Stimulated activated naive CD8-positive, alpha-beta T cell treated with anti-CD3 and anti-CD28 coated beads, Interleukin-15, Interleukin-2, amounts not matched to agents 100 ng/mL and 50 ng/mL, for 24 hours (primary cell): ENCODE data around the gene MGAT4B.
A peak's percentile ranks its signal among the peaks of the same experiment; 100 is the strongest.

ENCODE experiments used
- H3K27ac Mint-ChIP-seq: one replicate; pipeline ENCODE4 v1.8.0; 2021; ENCODE audit warnings: mild to moderate bottlenecking, mixed read lengths
- H3K27me3 Mint-ChIP-seq: one replicate; pipeline ENCODE4 v1.8.0; 2021; ENCODE audit warnings: mixed read lengths
- H3K36me3 Mint-ChIP-seq: one replicate; pipeline ENCODE4 v1.8.0; 2021; ENCODE audit warnings: low read depth, mixed read lengths
- H3K4me1 Mint-ChIP-seq: one replicate; pipeline ENCODE4 v1.8.0; 2021; ENCODE audit warnings: low read depth, mixed read lengths
- H3K4me3 Mint-ChIP-seq: one replicate; pipeline ENCODE4 v1.8.0; 2021; ENCODE audit warnings: mild to moderate bottlenecking, mixed read lengths
- H3K9me3 Mint-ChIP-seq: one replicate; pipeline ENCODE4 v1.8.0; 2021; ENCODE audit warnings: mixed read lengths

The MGAT4B gene

DNA sequence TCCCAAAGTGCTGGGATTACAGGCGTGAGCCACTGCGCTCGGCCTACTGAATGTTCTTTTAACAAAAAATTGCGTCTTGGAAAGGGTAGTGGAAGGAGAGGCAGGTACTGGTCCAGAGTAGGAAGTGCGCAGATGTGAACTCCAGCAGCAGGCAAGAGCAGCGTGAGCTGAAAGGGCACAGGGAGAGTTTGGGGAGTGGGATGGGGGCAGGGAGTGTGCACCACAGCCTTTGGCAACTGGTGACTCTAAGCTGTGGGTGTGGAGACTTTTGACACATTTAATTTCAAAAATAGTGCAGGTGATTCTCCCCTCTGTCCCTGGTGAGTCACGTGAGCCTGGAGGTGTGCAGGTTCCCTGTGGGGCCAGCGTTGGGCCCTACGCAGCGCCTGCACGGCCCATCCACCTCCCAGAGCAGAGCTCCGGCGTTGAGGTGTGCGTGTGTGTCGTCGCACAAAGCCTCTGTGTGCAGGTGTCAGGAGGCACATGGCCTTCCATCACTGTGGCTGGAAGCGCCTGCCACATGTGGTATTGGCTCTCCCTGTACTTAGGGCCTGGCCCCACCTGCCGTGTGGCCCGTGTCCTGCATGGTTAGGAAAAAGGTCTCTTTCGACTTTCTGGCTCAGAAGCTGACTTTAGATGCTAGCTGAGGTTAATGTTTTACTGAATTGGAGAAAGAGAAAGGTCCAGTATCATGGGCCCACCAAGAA, 25.5 kb upstream of the MGAT4B start:
- Mint-ChIP-seq H3K27ac (no peak overlapping the region), H3K4me1 (peaks cover 24% of the 10 kb centered on the region), H3K9me3 (no peaks in the 10 kb centered on the region), H3K27me3 (no peaks in the 10 kb centered on the region), H3K4me3 (no peak overlapping the region), H3K36me3 (peaks cover 78% of the 10 kb centered on the region)

DNA sequence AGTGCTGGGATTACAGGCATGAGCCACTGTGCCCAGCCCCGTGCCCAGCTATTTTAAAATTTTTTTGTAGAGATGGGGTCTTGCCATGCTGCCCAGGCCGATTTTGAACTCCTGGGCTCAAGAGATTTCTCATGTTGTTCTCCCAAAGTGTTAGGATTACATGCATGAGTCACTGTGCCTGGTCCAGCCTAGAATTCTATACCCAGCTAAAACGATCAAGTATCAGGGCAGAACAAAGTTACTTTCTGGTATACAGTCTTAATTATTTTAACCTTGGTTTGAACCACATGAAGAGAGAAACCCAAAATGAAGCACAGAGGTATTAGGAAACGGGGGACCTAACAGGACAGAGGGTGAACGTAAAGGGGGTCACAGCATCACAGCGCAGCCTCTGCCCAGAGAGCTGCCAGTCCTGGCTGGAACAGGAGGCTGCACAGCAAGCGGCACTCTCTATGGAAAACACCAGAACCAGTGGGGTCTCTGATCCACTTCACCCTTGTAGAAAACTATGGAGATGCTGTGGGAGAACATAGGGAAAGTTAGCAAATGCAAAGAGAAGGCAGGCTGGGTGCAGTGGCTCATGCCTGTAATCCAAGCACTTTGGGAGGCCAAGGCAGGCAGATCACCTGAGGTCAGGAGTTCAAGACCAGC, 24.3 kb upstream of the MGAT4B start:
- peak overlapping the region; percentile 55 for H3K27ac Mint-ChIP-seq
- H3K9me3 Mint-ChIP-seq = no peaks in the 10 kb centered on the region
- peaks cover 79% of the 10 kb centered on the region for H3K36me3 Mint-ChIP-seq
- peaks cover 18% of the 10 kb centered on the region for H3K4me1 Mint-ChIP-seq
- H3K27me3 Mint-ChIP-seq = no peaks in the 10 kb centered on the region
- no peak overlapping the region for H3K4me3 Mint-ChIP-seq

DNA sequence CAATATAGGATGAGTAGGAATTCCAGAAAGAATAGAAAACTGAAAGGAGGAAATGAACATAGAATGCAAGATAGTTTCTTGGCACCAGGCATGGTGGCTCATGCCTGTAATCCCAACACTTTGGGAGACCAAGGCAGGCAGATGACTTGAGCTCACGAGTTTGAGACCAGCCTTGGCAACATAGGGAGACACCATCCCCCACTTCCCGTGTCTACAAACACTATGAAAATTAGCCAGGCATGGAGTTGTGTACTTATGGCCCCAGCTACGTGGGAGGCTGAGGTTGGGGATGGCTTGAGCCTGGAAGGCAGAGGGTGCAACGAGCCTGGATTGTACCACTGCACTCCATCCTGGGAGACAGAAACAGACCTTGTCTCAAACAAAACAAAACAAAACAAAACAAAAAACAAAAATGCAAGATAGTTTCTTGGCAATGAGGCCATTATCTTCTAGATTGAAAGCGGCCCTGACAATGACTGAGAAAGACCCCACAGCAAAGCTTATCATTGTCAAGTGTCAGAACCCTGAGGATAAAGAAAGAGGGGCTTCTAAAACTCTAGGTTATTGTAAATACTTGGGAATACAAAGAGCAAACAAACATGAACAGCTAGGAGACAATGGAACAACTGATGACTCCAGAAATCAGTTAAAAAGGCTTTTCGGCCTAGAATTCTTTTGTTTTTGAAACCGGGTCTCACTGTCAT, 23.2 kb upstream of the MGAT4B start:
- peaks cover 81% of the 10 kb centered on the region for H3K36me3 Mint-ChIP-seq
- H3K4me3 Mint-ChIP-seq = no peak overlapping the region
- no peaks in the 10 kb centered on the region for H3K27me3 Mint-ChIP-seq
- no peaks in the 10 kb centered on the region for H3K9me3 Mint-ChIP-seq
- H3K4me1 Mint-ChIP-seq = peaks cover 20% of the 10 kb centered on the region
- peak overlapping the region; percentile 33 for H3K27ac Mint-ChIP-seq

DNA sequence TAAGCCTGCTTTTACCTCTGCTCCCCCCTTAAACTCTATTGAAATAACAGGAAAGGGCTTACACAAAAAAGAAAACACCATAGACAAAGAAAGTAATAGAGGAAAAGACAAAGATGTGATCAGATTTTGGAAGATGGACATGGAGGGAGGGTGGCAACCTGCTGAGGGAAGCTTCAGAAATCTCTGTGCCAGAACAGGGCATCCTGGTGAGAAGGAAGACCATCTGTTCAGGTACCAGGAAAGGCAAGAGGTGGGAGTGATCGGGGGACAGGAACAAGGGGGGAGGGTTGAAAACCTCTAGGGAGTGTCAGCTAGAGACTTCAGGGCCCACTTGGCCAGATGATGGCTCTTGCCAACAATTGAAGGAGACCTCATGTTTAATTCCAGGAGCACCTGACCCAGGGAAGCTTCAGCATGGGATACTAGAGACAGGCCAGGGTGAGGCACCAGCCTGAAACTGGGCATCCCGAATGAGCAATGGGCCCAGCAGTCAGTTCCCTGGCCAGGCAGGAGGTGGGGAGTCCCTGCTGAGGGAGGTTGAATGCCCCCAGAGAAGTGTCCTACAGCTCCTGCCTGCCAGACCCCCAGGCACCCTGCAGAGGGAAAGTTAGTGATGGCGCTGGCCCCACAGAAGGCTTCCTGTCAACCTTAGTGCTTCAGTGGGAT, 22.2 kb upstream of the MGAT4B start:
- Mint-ChIP-seq H3K4me3 (no peak overlapping the region), H3K4me1 (peaks cover 26% of the 10 kb centered on the region), H3K36me3 (peaks cover 87% of the 10 kb centered on the region), H3K27ac (peak overlapping the region; percentile 12), H3K9me3 (no peaks in the 10 kb centered on the region), H3K27me3 (no peaks in the 10 kb centered on the region)

DNA sequence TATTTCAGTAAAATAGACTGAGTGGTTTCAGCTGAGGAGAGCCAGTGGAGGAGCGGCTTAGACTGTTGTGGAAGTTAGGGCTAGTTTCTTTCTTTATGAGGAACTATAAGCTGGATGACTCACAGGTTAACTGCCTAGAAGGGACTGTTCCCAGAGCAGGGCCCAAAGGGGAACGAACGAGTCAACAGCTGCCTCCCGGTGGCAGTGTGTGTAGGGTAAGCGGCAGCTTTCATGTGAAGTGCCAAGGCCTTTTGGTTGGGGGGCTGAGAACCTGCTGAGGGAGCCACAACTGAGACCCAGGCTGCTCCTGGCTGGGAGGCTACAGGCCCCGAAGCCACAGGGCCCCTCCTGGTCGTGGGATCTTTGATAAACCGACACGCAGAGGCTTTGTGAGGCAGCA, 21.0 kb upstream of the MGAT4B start:
- Mint-ChIP-seq H3K4me1 (peaks cover 35% of the 10 kb centered on the region), H3K36me3 (peaks cover 78% of the 10 kb centered on the region), H3K27ac (peak overlapping the region; percentile 82), H3K4me3 (peak overlapping the region; percentile 32), H3K9me3 (no peaks in the 10 kb centered on the region), H3K27me3 (no peaks in the 10 kb centered on the region)

DNA sequence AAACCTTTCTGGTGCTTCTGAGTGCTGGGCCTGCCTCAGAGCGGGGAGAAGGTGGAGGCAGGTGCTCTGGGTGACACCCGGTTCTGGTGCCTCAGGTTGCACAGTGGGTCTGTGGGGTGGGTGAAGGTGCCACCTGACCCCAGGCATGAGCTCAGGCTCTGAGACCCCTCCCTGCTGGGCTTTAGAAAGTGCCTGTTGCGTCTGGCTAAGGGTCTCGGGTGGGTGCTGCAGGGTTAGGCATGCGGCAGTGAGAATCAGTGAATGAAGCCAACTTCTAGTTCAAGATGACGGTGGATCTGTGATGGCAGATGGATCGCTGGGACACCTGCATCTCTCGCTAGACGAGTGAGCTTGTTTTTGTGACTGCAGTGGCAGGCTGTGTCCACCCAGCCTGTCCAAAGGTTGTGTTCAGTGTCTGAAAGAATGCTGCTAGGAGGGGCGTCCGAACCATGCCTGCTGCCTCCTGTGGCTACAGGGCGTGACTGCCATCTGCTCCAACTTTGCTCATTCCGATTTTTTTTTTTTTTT, 19.1 kb upstream of the MGAT4B start:
- peaks cover 48% of the 10 kb centered on the region for H3K4me1 Mint-ChIP-seq
- no peaks in the 10 kb centered on the region for H3K27me3 Mint-ChIP-seq
- no peak overlapping the region for H3K4me3 Mint-ChIP-seq
- peaks cover 64% of the 10 kb centered on the region for H3K36me3 Mint-ChIP-seq
- H3K27ac Mint-ChIP-seq = no peak overlapping the region
- H3K9me3 Mint-ChIP-seq = no peaks in the 10 kb centered on the region

DNA sequence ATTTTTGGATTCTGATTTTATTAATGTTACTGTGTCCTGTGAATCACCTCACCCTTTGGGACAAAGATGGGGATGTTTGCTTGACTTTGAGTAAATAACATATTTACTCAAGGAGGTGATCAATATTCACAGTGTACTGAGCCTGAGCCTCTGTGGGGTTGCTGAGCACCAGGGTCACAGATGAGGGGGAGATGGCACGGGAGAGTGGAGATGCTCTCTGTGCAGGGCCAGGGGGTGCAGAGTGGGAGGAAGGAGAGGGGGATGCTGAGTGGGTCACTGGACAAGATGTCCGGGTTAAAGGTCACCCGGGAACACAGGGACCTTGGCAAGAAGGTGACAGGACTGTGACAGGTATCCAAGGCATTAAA, 18.1 kb upstream of the MGAT4B start:
- H3K36me3 Mint-ChIP-seq = peaks cover 55% of the 10 kb centered on the region
- no peak overlapping the region for H3K4me3 Mint-ChIP-seq
- peaks cover 55% of the 10 kb centered on the region for H3K4me1 Mint-ChIP-seq

DNA sequence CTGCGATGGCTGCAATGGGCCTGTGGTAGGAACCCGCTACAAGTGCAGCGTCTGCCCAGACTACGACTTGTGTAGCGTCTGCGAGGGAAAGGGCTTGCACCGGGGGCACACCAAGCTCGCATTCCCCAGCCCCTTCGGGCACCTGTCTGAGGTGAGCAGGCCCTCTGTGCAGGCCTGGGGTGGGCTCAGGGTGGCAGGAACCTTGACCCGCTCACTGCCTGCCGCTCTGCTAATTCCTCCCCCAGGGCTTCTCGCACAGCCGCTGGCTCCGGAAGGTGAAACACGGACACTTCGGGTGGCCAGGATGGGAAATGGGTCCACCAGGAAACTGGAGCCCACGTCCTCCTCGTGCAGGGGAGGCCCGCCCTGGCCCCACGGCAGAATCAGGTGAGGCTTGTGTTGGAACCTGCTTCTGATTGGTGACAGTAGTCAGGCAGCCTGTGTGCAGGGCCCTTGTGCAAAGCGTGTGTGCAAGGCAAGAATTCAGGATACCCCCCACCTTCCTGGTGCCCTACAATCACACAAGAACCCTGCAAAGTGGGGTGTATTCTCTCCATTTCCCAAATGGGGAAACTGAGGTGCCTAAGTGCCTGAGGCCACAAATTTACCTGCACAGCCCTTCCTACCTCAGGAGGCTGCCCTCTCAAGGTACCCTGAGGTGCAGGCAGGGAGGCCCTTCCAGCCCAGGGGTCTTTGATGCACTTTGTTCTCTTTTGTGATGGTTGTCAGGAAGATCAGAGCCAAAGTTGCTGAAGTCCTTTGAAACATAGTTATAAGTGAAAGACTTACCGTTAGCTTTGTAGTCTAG, 17.5 kb upstream of the MGAT4B start:
- H3K9me3 Mint-ChIP-seq = no peaks in the 10 kb centered on the region
- H3K27ac Mint-ChIP-seq = no peak overlapping the region
- H3K27me3 Mint-ChIP-seq = no peaks in the 10 kb centered on the region
- peaks cover 49% of the 10 kb centered on the region for H3K36me3 Mint-ChIP-seq
- peaks cover 60% of the 10 kb centered on the region for H3K4me1 Mint-ChIP-seq
- no peak overlapping the region for H3K4me3 Mint-ChIP-seq

More for the DNA sequence above, 18.1 kb upstream of the MGAT4B start:
- Mint-ChIP-seq H3K27ac (no peak overlapping the region), H3K27me3 (no peaks in the 10 kb centered on the region), H3K9me3 (no peaks in the 10 kb centered on the region)

DNA sequence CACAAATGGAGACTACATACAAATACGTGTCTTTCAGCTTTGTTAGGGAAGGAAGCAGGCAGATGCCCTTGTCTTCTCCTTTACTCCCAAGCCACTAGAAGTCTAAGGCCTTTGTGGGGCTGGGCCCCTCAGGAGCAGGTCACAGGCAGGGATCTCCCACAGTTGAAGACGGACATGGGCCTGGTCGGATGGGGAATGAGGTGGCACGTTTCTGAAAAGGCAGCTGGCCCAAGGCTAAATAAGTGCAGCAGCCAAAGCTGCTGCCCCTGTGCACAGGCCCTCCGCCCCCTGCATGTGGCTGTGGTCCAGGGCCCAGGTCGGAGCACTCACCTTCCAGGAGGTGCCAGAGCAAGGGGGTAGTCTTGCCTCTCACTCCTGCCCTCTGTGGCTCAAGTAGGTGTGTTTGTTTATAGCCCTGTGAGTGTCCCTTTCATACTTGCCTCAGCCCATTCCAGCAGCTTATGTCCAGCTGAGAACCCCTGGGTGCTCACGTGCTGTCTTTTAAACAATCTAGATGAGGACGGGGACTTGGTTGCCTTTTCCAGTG, 15.9 kb upstream of the MGAT4B start:
- H3K9me3 Mint-ChIP-seq = no peaks in the 10 kb centered on the region
- H3K4me3 Mint-ChIP-seq = peak overlapping the region; percentile 91
- peaks cover 67% of the 10 kb centered on the region for H3K4me1 Mint-ChIP-seq
- H3K27me3 Mint-ChIP-seq = no peaks in the 10 kb centered on the region
- peaks cover 36% of the 10 kb centered on the region for H3K36me3 Mint-ChIP-seq
- H3K27ac Mint-ChIP-seq = peak overlapping the region; percentile 93

DNA sequence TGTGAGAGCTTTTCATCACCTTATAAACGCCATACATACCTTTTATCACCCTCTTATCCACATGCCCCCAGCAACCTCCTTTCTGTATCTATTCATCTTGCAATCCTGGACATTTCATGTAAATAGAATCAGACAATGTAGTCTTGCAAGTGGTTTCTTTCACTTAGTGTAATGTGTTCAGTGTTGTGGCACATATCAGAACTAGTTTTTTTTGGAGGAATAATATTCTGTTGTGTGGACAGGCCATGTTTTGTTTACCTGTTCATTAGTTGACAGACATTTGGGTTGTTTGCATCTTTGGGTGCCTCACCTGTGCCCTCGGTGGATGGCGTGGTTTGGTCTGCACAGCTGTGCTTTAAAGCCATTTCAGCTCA, 15.4 kb upstream of the MGAT4B start:
- Mint-ChIP-seq H3K4me1 (peaks cover 65% of the 10 kb centered on the region), H3K27ac (peak overlapping the region; percentile 93), H3K36me3 (peaks cover 31% of the 10 kb centered on the region), H3K27me3 (no peaks in the 10 kb centered on the region), H3K9me3 (no peaks in the 10 kb centered on the region), H3K4me3 (peak overlapping the region; percentile 91)

DNA sequence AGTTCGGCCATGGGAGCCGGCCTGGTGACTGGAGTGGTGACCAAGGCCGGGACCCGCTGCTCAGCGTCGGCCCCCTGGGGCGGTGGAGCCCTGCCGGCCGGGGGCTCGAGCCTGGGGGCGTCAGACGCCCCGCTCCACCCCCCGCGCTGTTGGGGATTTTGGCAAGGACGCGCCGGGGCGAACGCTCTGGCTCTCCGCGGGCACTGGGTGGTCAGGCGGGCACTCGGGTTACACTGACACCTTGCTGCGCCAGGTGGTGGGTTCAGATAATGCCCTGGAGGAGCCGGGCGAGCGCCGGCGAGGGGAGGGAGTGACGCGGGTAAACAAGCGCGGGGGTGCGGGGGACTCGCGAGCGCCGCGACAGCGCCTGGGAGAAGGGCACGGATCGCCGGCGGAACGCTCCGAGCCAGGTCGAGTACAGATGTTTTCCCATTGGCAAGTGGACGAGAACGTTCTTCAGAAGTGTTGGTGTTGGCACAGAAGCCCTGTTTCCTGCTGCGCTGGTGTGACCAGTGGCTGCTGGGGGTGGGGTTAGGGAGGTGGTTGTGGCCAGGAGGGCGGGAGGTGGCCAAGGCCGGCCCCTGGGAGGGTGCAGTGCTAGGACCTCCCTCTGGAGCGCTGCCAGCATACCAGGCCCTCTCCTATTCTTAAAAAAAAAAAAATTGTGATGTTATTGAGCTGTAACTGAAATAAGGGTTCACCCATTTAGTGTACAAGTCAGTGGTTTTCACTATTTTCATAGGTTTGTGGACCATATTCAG, 14.8 kb upstream of the MGAT4B start:
- Mint-ChIP-seq H3K4me1 (peaks cover 61% of the 10 kb centered on the region), H3K9me3 (no peaks in the 10 kb centered on the region), H3K27me3 (no peaks in the 10 kb centered on the region), H3K27ac (peak overlapping the region; percentile 93), H3K36me3 (peaks cover 26% of the 10 kb centered on the region), H3K4me3 (peak overlapping the region; percentile 91)

DNA sequence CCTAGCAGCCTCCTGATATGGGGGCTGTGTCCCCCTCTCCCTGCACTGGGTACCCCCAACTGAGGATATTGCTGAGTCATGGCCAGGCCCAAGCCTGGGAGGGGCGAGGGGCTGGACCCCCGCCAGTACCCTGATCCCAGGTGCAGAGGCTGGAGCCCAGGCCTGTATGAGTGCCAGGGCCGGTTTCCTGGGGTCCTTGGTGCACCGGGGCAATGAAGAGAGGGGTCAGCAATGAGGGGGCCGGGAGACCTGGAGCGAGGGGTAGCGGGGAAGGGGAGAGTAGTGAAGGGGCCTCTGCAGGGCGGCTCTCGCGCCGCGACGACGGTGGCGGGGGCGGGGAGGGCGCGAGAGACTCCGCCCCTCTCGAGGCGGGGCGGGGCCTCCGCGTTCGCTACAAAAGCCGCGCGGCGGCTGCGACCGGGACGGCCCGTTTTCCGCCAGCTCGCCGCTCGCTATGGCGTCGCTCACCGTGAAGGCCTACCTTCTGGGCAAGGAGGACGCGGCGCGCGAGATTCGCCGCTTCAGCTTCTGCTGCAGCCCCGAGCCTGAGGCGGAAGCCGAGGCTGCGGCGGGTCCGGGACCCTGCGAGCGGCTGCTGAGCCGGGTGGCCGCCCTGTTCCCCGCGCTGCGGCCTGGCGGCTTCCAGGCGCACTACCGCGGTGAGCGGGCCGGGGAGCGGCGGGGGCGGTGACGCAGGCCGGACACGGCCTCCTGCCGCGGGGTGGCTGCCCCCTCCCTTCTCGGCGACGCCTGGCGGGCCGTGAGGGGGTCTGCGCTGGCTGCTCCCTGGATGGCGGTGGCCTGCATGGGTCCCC, 14.0 kb upstream of the MGAT4B start, which contains the start of gene SQSTM1:
SQSTM1 (plus strand) TSS at position 423 of the 815 bp plus-strand sequence; CDS start at position 455, 32 bp downstream.
- Mint-ChIP-seq H3K4me1 (peaks cover 61% of the 10 kb centered on the region), H3K36me3 (peaks cover 20% of the 10 kb centered on the region), H3K27me3 (no peaks in the 10 kb centered on the region), H3K27ac (peak within 1 kb of the TSS; percentile 93), H3K9me3 (no peaks in the 10 kb centered on the region), H3K4me3 (peak within 1 kb of the TSS; percentile 91)

DNA sequence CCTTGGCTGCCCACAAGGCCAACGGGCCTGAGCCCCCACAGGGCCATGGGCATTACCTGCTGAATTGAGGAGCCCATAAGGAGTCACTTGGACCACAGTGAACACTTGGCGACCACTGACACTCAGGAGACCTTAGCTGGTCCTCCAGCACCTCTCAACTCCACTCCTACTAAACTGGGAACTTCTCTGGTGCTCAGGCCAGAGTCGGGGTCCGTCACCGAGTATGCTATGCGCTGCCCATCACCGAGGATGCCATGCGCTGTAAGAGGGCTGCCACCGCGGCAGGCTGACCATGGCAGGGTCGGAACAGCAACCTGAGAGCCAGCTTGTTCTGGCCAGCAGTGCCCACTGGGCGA, 13.4 kb upstream of the MGAT4B start:
- Mint-ChIP-seq H3K27ac (peak overlapping the region; percentile 90), H3K27me3 (no peaks in the 10 kb centered on the region), H3K9me3 (no peaks in the 10 kb centered on the region), H3K4me3 (peak overlapping the region; percentile 71), H3K36me3 (peaks cover 16% of the 10 kb centered on the region), H3K4me1 (peaks cover 59% of the 10 kb centered on the region)
